Fibroblast of lung (primary cell): Measurements from ENCODE around the gene TNIP2.

ENCODE experiments used
- EZH2 ChIP-seq: IDR thresholded peaks from 2 replicates; pipeline ENCODE4 v1.5.1; 2012; ENCODE audit warnings: low read length, control low read depth, mild to moderate bottlenecking; ENCODE audit errors: missing control alignments
- TF ChIP-seq, protein P1 (sequence below), 2 donors: IDR thresholded peaks in 1 of 2; conservative IDR thresholded peaks in 1 of 2; 1 replicate in 1 of 2; 2 replicates in 1 of 2; pipeline ENCODE4 v1.5.1; 2011 to 2012; ENCODE audit warnings: low read length in 2 of 2, control low read depth in 1 of 2, inconsistent platforms in 1 of 2, low read depth in 1 of 2, mild to moderate bottlenecking in 1 of 2

- TF ChIP-seq, protein P1, sequence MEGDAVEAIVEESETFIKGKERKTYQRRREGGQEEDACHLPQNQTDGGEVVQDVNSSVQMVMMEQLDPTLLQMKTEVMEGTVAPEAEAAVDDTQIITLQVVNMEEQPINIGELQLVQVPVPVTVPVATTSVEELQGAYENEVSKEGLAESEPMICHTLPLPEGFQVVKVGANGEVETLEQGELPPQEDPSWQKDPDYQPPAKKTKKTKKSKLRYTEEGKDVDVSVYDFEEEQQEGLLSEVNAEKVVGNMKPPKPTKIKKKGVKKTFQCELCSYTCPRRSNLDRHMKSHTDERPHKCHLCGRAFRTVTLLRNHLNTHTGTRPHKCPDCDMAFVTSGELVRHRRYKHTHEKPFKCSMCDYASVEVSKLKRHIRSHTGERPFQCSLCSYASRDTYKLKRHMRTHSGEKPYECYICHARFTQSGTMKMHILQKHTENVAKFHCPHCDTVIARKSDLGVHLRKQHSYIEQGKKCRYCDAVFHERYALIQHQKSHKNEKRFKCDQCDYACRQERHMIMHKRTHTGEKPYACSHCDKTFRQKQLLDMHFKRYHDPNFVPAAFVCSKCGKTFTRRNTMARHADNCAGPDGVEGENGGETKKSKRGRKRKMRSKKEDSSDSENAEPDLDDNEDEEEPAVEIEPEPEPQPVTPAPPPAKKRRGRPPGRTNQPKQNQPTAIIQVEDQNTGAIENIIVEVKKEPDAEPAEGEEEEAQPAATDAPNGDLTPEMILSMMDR (conservative IDR thresholded peaks at IDR 0.05 in 1 of 2, IDR thresholded peaks at IDR 0.05 in 1 of 2; ENCODE audit: low read depth in 1 of 2, low read length in 2 of 2), result no peak
- TF ChIP-seq EZH2, result no peak
These were observed 11.4 kb downstream of the TNIP2 start for GRCh38 chr4:2744576-2745270.
